Activated CD8-positive, alpha-beta memory T cell treated with anti-CD3 and anti-CD28 coated beads for 36 hours (primary cell): ENCODE data around the gene OR1E2. TPM values are rescaled to one million over a fixed set of nuclear protein-coding genes. Genes with fewer than 3 reads are reported as not detected.
"Not testable (repeated sequence)": the region's sequence is repeated elsewhere in the genome, so short reads cannot be mapped to it uniquely, and the experiment has no call there.

Experiments
- CTCF ChIA-PET: fragments of 350-600 bp; sonication (Branson Sonifier 250); formaldehyde crosslinking; loops from one replicate; lab custom pipeline; 2021; ENCODE audit warnings: antibody characterized with exemption; lab: Charles Lee
- POLR2A ChIA-PET: fragments of 350-600 bp; sonication (Branson Sonifier 250); formaldehyde crosslinking; loops from one replicate; lab custom pipeline; 2021; ENCODE audit warnings: antibody characterized with exemption; lab: Charles Lee
- total RNA-seq, 2 experiments: library from RNA; stranded (reverse); gene quantifications; one replicate each; pipeline ENCODE4 v1.2.3, GENCODE V29; 2021

Gene OR1E2
- not detected for total RNA-seq

GRCh38 chr17:3433741-3434140, at the start of gene OR1E2:
TSS of gene OR1E2 (minus strand) at chr17:3433841. CDS start at chr17:3433841, 0 bp downstream.
- ChIA-PET POLR2A (no interaction called here), CTCF (no interaction called here)

GRCh38 chr17:3482852-3483251, 49.2 kb upstream of the OR1E2 start:
- ChIA-PET POLR2A (no interaction called here), CTCF (no interaction called here)

- ChIA-PET CTCF (no interaction called here), POLR2A (no interaction called here)
These were observed 46.3 kb upstream of the OR1E2 start for GRCh38 chr17:3479988-3480387.

- POLR2A ChIA-PET: no interaction called here
These were observed 42.4 kb upstream of the OR1E2 start, which contains the start of gene ASPA for GRCh38 chr17:3475812-3476610. TSS of gene ASPA (plus strand) at chr17:3475997. CDS start at chr17:3476160, 163 bp downstream.

GRCh38 chr17:3475251-3475685, 41.6 kb upstream of the OR1E2 start:
- ChIA-PET CTCF (no interaction called here), POLR2A (no interaction called here)

More at GRCh38 chr17:3475812-3476610, 42.4 kb upstream of the OR1E2 start, which contains the start of gene ASPA:
- CTCF ChIA-PET: no interaction called here

GRCh38 chr17:3474212-3474611, 40.6 kb upstream of the OR1E2 start:
- CTCF ChIA-PET: no interaction called here
- POLR2A ChIA-PET: no interaction called here

GRCh38 chr17:3472137-3472536, 38.5 kb upstream of the OR1E2 start:
- ChIA-PET POLR2A (no interaction called here), CTCF (no interaction called here)

GRCh38 chr17:3471599-3471998, 38.0 kb upstream of the OR1E2 start, which contains the start of gene SPATA22:
TSS of gene SPATA22 (minus strand) at chr17:3471819. CDS start at chr17:3469325, 2,494 bp downstream.
- CTCF ChIA-PET: no interaction called here
- POLR2A ChIA-PET: no interaction called here

- ChIA-PET CTCF (no interaction called here), POLR2A (no interaction called here)
These were observed 35.9 kb upstream of the OR1E2 start for GRCh38 chr17:3469529-3469928.

GRCh38 chr17:3466355-3466754, 32.7 kb upstream of the OR1E2 start:
- CTCF ChIA-PET, POLR2A ChIA-PET: not testable (repeated sequence)

GRCh38 chr17:3448059-3448665, 14.5 kb upstream of the OR1E2 start:
- CTCF ChIA-PET: no interaction called here
- POLR2A ChIA-PET: no interaction called here

- CTCF ChIA-PET: no interaction called here
- POLR2A ChIA-PET: no interaction called here
These were observed 14.0 kb upstream of the OR1E2 start for GRCh38 chr17:3447625-3448024.

GRCh38 chr17:3440451-3440850, 6.8 kb upstream of the OR1E2 start:
- ChIA-PET CTCF (no interaction called here), POLR2A (no interaction called here)

- ChIA-PET POLR2A (no interaction called here), CTCF (no interaction called here)
These were observed 4.7 kb upstream of the OR1E2 start for GRCh38 chr17:3438368-3438767.

- POLR2A ChIA-PET, CTCF ChIA-PET: not testable (repeated sequence)
These were observed 426 bp downstream of the OR1E2 start for GRCh38 chr17:3433215-3433614.

- ChIA-PET POLR2A (no interaction called here), CTCF (no interaction called here)
These were observed 15.4 kb downstream of the OR1E2 start for GRCh38 chr17:3418222-3418621.

GRCh38 chr17:3415610-3416009, 18.0 kb downstream of the OR1E2 start:
- POLR2A ChIA-PET: no interaction called here
- CTCF ChIA-PET: interaction anchor here (0.8 kb wide), 1 partner anchor 567 kb away, joined by 3 read pairs; no protein-coding TSS in a partner anchor

- CTCF ChIA-PET, POLR2A ChIA-PET: not testable (repeated sequence)
These were observed 21.4 kb downstream of the OR1E2 start for GRCh38 chr17:3412216-3412615.

GRCh38 chr17:3411070-3411469, 22.6 kb downstream of the OR1E2 start, which contains the start of gene OR3A3:
TSS of gene OR3A3 (plus strand) at chr17:3411370.
- ChIA-PET POLR2A (no interaction called here), CTCF (no interaction called here)

GRCh38 chr17:3403856-3404255, 29.8 kb downstream of the OR1E2 start:
- POLR2A ChIA-PET, CTCF ChIA-PET: not testable (repeated sequence)

GRCh38 chr17:3401786-3402185, 31.9 kb downstream of the OR1E2 start:
- CTCF ChIA-PET: no interaction called here
- POLR2A ChIA-PET: no interaction called here
